H7 (cell line): ENCODE measurements around the gene HSD17B11. TPM values are rescaled to one million over a fixed set of nuclear protein-coding genes. Genes with fewer than 3 reads are reported as not detected.
A peak's percentile ranks its signal among the peaks of the same experiment; 100 is the strongest.
"Not testable (repeated sequence)": the region's sequence is repeated elsewhere in the genome, so short reads cannot be mapped to it uniquely, and the experiment has no call there.

Source experiments
- DNase-seq: peaks from one replicate; pipeline ENCODE4 v3.0.0; 2012
- H3K27me3 ChIP-seq: 2 replicates; pipeline ENCODE4 v1.6.0; 2011; ENCODE audit warnings: mild to moderate bottlenecking, low read length; ENCODE audit not compliant: control insufficient read depth, insufficient read depth
- H3K36me3 ChIP-seq: replicated peaks from 2 replicates; pipeline ENCODE4 v1.5.1; 2011; ENCODE audit warnings: low read length; ENCODE audit not compliant: control insufficient read depth, insufficient read depth
- H3K4me3 ChIP-seq: 2 replicates; pipeline ENCODE4 v1.5.1; 2011; ENCODE audit warnings: low read depth, mild to moderate bottlenecking, control low read depth, low read length, moderate library complexity; ENCODE audit not compliant: insufficient read depth
- total RNA-seq: library from RNA; depleted of rRNA; stranded (reverse); fragments of >200 nt; shearing (Covaris generic); gene quantifications from 2 replicates; pipeline ENCODE4 v1.2.3, GENCODE V29; 2014

Gene HSD17B11
- total RNA-seq, 1 experiment from 2014 or later: 20.9 TPM

DNA sequence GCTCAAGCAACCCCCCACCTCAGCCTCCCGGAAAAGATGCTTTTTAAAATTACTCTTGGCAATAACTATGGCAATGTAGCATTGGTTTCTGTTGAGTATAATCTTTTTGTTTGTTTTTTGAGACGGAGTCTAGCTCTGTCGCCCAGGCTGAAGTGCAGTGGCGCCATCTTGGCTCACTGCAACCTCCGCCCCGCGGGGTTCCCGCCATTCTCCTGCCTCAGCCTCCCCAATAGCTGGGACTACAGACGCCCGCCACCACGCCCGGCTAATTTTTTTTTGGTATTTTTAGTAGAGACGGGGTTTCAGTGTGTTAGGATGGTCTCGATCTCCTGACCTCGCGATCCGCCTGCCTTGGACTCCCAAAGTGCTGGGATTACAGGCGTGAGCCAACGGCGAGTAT, 933 bp downstream of the HSD17B11 start:
- H3K36me3 ChIP-seq, H3K27me3 ChIP-seq: not testable (repeated sequence)

GRCh38 chr4:87388901-87389300, 2.1 kb downstream of the HSD17B11 start:
- Histone ChIP-seq H3K36me3 (no peaks in the 10 kb centered on the region), H3K27me3 (no peaks in the 10 kb centered on the region), H3K4me3 (no peak overlapping the region)
- DNase-seq: no peak

More for the DNA sequence above, 933 bp downstream of the HSD17B11 start:
- DNase-seq, H3K4me3 ChIP-seq: not testable (repeated sequence)

DNA sequence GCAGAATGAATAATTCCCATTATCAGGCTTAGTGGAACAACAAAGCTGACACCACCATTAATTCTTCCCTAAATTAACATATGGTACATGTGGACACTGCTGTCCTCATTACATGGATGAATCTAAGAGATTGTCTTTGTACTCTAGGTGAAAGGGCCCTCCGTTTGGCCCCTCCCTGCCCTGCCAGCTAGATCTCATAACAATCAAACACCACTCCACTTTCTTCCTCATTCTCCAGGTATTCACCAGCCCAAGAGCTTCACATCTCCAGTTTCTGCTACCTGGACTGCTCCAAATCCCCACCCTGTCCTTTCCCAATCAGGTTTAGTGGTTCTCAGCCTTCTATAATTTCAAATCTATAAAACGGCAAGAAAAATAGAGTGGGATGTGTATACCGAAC, 3.8 kb downstream of the HSD17B11 start:
- no peaks in the 10 kb centered on the region for H3K36me3 ChIP-seq
- no peak overlapping the region for H3K4me3 ChIP-seq
- H3K27me3 ChIP-seq: no peaks in the 10 kb centered on the region
- no peak for DNase-seq

DNA sequence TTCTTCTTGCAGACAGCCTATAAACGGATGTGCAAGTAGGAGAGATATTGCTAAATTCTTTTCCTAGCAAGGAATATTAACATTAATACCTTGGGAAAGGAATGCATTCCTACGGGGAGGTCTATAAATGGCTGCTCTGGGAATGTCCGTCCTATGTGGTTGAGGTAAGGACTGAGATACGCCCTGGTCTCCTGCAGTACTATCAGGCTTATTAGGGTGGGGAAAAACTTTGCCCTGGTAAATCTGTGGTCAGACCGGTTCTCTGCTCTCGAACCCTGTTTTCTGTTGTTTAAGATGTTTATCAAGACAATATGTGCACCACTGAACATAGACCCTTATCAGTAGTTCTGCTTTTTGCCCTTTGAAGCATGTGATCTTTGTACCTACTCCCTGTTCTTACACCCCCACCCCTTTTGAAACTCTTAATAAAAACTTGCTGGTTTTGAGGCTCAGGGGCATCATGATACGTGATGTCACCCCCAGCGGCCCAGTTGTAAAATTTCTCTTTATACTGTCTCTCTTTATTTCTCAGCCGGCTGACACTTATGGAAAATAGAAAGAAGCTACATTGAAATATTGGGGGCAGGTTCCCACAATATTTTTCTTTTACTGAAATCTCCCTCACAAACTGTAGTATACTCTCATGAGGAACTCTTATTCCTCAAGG, 6.4 kb downstream of the HSD17B11 start:
- not testable (repeated sequence) for DNase-seq, H3K27me3 ChIP-seq, H3K4me3 ChIP-seq, H3K36me3 ChIP-seq

GRCh38 chr4:87382931-87383330, 8.1 kb downstream of the HSD17B11 start:
- Histone ChIP-seq H3K4me3 (no peak overlapping the region), H3K27me3 (no peaks in the 10 kb centered on the region), H3K36me3 (no peaks in the 10 kb centered on the region; the same call in 1 of the 2 replicates)
- no peak for DNase-seq

DNA sequence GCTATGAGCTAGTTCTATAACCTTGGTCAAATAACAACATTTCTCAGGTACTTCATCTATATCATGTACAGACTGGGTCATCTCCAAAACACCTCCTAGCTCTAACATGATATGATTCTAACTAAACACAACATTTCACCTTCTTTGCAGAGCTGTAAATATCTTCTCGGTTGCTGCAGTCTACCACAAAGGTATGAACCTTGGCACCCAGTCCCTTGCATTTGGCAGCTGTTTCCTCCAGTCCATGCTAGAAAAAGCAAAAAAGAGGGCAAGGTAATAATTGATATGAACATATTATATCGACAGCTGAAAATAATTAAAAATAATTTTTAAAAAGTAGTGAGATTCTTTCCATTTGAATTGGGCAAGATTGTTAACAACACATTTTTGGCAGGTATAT, 8.9 kb downstream of the HSD17B11 start:
- no peak for DNase-seq

DNA sequence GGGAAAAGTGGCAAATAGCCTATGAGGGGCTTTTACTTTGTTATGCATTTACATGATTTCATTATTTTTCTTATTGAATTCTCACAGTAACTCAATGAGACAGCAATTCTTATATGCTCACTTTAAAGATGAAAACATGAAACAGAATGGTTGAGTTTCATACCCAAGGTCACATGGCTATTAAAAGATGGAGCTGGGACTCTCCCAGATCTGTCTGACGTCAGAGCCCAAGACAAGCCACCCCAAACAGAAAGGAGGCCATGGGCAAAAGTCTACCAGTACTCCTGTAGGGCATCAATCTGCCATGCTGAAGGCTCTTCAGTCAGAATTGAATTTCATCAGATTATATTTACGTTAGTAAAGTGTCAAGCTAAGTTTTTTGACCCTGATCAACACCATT, 13.2 kb downstream of the HSD17B11 start:
- Histone ChIP-seq H3K4me3 (no peak overlapping the region), H3K27me3 (no peaks in the 10 kb centered on the region), H3K36me3 (no peaks in the 10 kb centered on the region; the same call in 1 of the 2 replicates)
- DNase-seq: no peak

More for the DNA sequence above, 8.9 kb downstream of the HSD17B11 start:
- Histone ChIP-seq H3K36me3 (no peaks in the 10 kb centered on the region; the same call in 1 of the 2 replicates), H3K4me3 (no peak overlapping the region), H3K27me3 (no peaks in the 10 kb centered on the region)

- H3K4me3 ChIP-seq: no peak overlapping the region
- H3K27me3 ChIP-seq: no peaks in the 10 kb centered on the region
- H3K36me3 ChIP-seq: no peaks in the 10 kb centered on the region; the same call in 1 of the 2 replicates
- peak; percentile 27 for DNase-seq
Measured at GRCh38 chr4:87375719-87376291, 15.2 kb downstream of the HSD17B11 start.

GRCh38 chr4:87370068-87370467, 20.9 kb downstream of the HSD17B11 start:
- Histone ChIP-seq H3K4me3 (no peak overlapping the region), H3K27me3 (no peaks in the 10 kb centered on the region), H3K36me3 (no peaks in the 10 kb centered on the region; the same call in 1 of the 2 replicates)
- DNase-seq: no peak

GRCh38 chr4:87366521-87367162, 24.3 kb downstream of the HSD17B11 start:
- no peak for DNase-seq
- Histone ChIP-seq H3K27me3 (no peaks in the 10 kb centered on the region), H3K36me3 (no peaks in the 10 kb centered on the region), H3K4me3 (no peak overlapping the region)

DNA sequence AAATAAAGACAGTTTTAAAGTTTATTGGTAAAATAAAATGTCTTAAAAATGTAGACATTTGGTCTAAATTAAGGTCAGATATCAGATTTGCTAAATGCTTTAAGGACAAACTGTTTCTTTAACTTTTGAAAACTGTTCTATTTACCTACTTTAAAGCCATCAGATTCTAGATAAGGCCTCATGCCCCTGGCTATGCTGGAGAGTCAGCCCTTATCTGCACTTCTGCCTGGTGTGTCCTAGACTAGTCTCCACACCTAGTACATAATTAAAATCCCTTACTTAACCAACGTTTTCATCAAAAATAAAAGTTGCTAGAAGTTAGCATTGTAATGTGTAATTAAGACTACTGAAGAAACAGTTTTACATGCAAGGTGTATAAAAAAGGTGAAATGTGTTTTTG, 25.6 kb downstream of the HSD17B11 start:
- H3K27me3 ChIP-seq: no peaks in the 10 kb centered on the region
- no peak for DNase-seq
- no peak overlapping the region for H3K4me3 ChIP-seq
- H3K36me3 ChIP-seq: no peaks in the 10 kb centered on the region

DNA sequence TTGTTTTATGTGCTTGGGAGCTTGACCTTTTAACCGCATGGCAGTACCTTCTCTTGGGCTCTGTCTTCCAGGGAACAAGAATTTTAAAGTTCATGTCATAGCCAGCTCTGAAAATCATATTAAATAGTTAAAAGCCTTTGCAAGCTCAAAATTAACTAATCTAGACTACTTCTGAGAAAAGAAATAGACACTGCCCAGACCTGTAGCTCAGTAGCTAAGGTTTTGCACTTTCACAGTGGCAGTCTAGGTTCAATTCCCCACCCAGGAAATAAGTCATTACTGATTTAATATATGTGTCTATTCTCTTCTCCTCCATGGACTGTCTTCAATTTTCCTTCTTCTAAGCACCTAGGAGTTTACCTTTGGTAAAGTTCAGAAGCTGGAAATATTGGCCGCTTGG, 27.4 kb downstream of the HSD17B11 start:
- no peak overlapping the region for H3K4me3 ChIP-seq
- no peaks in the 10 kb centered on the region for H3K36me3 ChIP-seq
- H3K27me3 ChIP-seq: no peaks in the 10 kb centered on the region
- no peak for DNase-seq

GRCh38 chr4:87360338-87360935, 30.6 kb downstream of the HSD17B11 start:
- no peak for DNase-seq
- H3K27me3 ChIP-seq: no peaks in the 10 kb centered on the region
- H3K4me3 ChIP-seq: no peak overlapping the region
- H3K36me3 ChIP-seq: no peaks in the 10 kb centered on the region; the same call in 1 of the 2 replicates

- H3K27me3 ChIP-seq: no peaks in the 10 kb centered on the region
- H3K4me3 ChIP-seq: no peak overlapping the region
- DNase-seq: no peak
- H3K36me3 ChIP-seq: no peaks in the 10 kb centered on the region; the same call in 1 of the 2 replicates
Measured at GRCh38 chr4:87359258-87359657, 31.7 kb downstream of the HSD17B11 start.
